Chondrocyte (in vitro differentiated cells): Measurements from ENCODE around the gene ATP1A3. TPM values are rescaled to one million over a fixed set of nuclear protein-coding genes. Genes with fewer than 3 reads are reported as not detected.

Source experiments
- DNase-seq: peaks from one replicate; pipeline ENCODE4 v3.0.0; 2021; ENCODE audit warnings: mixed read lengths, low spot score
- H3K27ac Mint-ChIP-seq: one replicate; pipeline ENCODE4 v1.8.0; 2021; ENCODE audit warnings: mild to moderate bottlenecking, moderate library complexity, mixed read lengths; ENCODE audit not compliant: unreplicated experiment
- H3K27me3 Mint-ChIP-seq: 2 replicates; pipeline ENCODE4 v1.8.0; 2021; ENCODE audit warnings: low read depth, mixed read lengths
- H3K36me3 Mint-ChIP-seq: 2 replicates; pipeline ENCODE4 v1.8.0; 2021; ENCODE audit warnings: low read depth, mixed read lengths
- H3K4me1 Mint-ChIP-seq: 2 replicates; pipeline ENCODE4 v1.8.0; 2021; ENCODE audit warnings: low read depth, mild to moderate bottlenecking, mixed read lengths
- H3K4me3 Mint-ChIP-seq: one replicate; pipeline ENCODE4 v1.8.0; 2021; ENCODE audit warnings: mild to moderate bottlenecking, moderate library complexity, mixed read lengths; ENCODE audit not compliant: unreplicated experiment
- H3K9me3 Mint-ChIP-seq: 2 replicates; pipeline ENCODE4 v1.8.0; 2021; ENCODE audit warnings: low read depth, mixed read lengths
- CTCF ChIP-seq: fragments of 200-600 bp; sonication (generic); IDR thresholded peaks from 2 replicates; pipeline ENCODE4 v1.5.0; 2021; ENCODE audit warnings: antibody characterized with exemption, mild to moderate bottlenecking, moderate library complexity
- total RNA-seq: library from RNA; stranded (reverse); gene quantifications from 3 replicates; pipeline ENCODE4 v1.2.1, GENCODE V29; 2021

ATP1A3 gene
- total RNA-seq, 1 donor from 2014 or later, result 0.85 TPM

- DNase-seq, result no peak
- peaks cover 21% of the 10 kb centered on the region for H3K4me1 Mint-ChIP-seq
- no peaks in the 10 kb centered on the region for H3K9me3 Mint-ChIP-seq
- H3K27me3 Mint-ChIP-seq, result no peaks in the 10 kb centered on the region
- peak within 1 kb of the TSS; percentile 98 for H3K27ac Mint-ChIP-seq
- H3K36me3 Mint-ChIP-seq, result peaks cover 6% of the 10 kb centered on the region
- peak within 1 kb of the TSS; percentile 79 for H3K4me3 Mint-ChIP-seq
- peak; percentile 64 for TF ChIP-seq CTCF
Measured at GRCh38 chr19:41959056-41960053, 34.7 kb downstream of the ATP1A3 start, which contains the start of gene RABAC1. TSS of gene RABAC1 (minus strand) at chr19:41959321. CDS start at chr19:41959292, 29 bp downstream.

- no peak for DNase-seq
- H3K27me3 Mint-ChIP-seq, result no peaks in the 10 kb centered on the region
Measured at GRCh38 chr19:41958367-41959055, 35.5 kb downstream of the ATP1A3 start.

GRCh38 chr19:41957838-41958366 lies 36.1 kb downstream of the ATP1A3 start:
- Mint-ChIP-seq H3K9me3 (no peaks in the 10 kb centered on the region), H3K4me3 (peak overlapping the region; percentile 79), H3K36me3 (peaks cover 6% of the 10 kb centered on the region), H3K27me3 (no peaks in the 10 kb centered on the region), H3K4me1 (peaks cover 21% of the 10 kb centered on the region), H3K27ac (peak overlapping the region; percentile 98)
- no peak for DNase-seq
- TF ChIP-seq CTCF, result peak; percentile 88

More at GRCh38 chr19:41958367-41959055, 35.5 kb downstream of the ATP1A3 start:
- Mint-ChIP-seq H3K9me3 (no peaks in the 10 kb centered on the region), H3K4me3 (peak overlapping the region; percentile 79), H3K27ac (peak overlapping the region; percentile 98), H3K4me1 (peaks cover 21% of the 10 kb centered on the region), H3K36me3 (peaks cover 6% of the 10 kb centered on the region)
- no peak for TF ChIP-seq CTCF

GRCh38 chr19:41957161-41957837 lies 36.7 kb downstream of the ATP1A3 start:
- Mint-ChIP-seq H3K9me3 (no peaks in the 10 kb centered on the region), H3K36me3 (peaks cover 6% of the 10 kb centered on the region), H3K4me3 (peak overlapping the region; percentile 79), H3K27me3 (no peaks in the 10 kb centered on the region), H3K27ac (peak overlapping the region; percentile 98), H3K4me1 (peaks cover 21% of the 10 kb centered on the region)
- no peak for TF ChIP-seq CTCF
- no peak for DNase-seq
